Adrenal gland (tissue), 12 donors: ENCODE measurements around the gene ZFYVE21. TPM values are rescaled to one million over a fixed set of nuclear protein-coding genes. Genes with fewer than 3 reads are reported as not detected.
A peak's percentile ranks its signal among the peaks of the same experiment; 100 is the strongest.

Experiments
- DNase-seq, 7 donors: peaks; one replicate each; pipeline ENCODE4 v3.0.0-alpha.2; 2019 to 2020
- H3K27ac ChIP-seq, 5 donors: fragments of 200-600 bp; sonication (generic) in 4 of 5; 1 replicate in 3 of 5; 2 replicates in 2 of 5; pipeline versions ENCODE4 v1.5.1 to v1.8.0; 2016 to 2020; ENCODE audit warnings: mild to moderate bottlenecking in 1 of 5
- H3K27me3 ChIP-seq: fragments of 200-600 bp; 2 replicates; pipeline ENCODE4 v1.8.0; 2021
- H3K36me3 ChIP-seq, 2 donors: fragments of 200-600 bp; replicated peaks in 1 of 2; 1 replicate in 1 of 2; 2 replicates in 1 of 2; pipeline versions ENCODE4 v1.5.1 to v1.8.0; 2018 to 2022
- H3K4me1 ChIP-seq, 2 donors: fragments of 200-600 bp; replicated peaks in 1 of 2; 1 replicate in 1 of 2; 2 replicates in 1 of 2; pipeline versions ENCODE4 v1.5.1 to v1.8.0; 2018 to 2021
- H3K4me3 ChIP-seq, 4 donors: fragments of 200-600 bp; sonication (generic) in 3 of 4; one replicate each; pipeline ENCODE4 v1.5.1; 2016 to 2018
- H3K9me3 ChIP-seq, 3 donors: fragments of 200-600 bp; sonication (generic) in 1 of 3; replicated peaks in 1 of 3; 1 replicate in 2 of 3; 2 replicates in 1 of 3; pipeline versions ENCODE4 v1.5.1 to v1.8.0; 2016 to 2021
- POLR2A ChIP-seq, 2 donors: fragments of 450-650 bp; IDR thresholded peaks; one replicate each; pipeline ENCODE4 v1.6.1; 2017; ENCODE audit warnings: antibody characterized with exemption in 2 of 2, mild to moderate bottlenecking in 2 of 2, moderate library complexity in 1 of 2
- WGBS, 4 donors: extraction: QIAGEN DNeasy Blood & Tissue Kit in 2 of 4; methylation state at CpG; one replicate each; pipeline versions ENCODE4 v1.1.5 to v1.1.7; 2013 to 2017; 5-methylcytosine and 5-hydroxymethylcytosine counted together
- intact Hi-C, 2 donors: fragments of 100-400 bp; cut with DNase I; formaldehyde crosslinking; loops; one replicate each; pipeline versions ENCODE4 v1.14.1 to v1.15.0; 2022 to 2023
- polyA plus RNA-seq, 3 donors: library from polyadenylated mRNA; stranded (reverse); fragments of 200-250 nt in 2 of 3; fragments of 350-450 nt in 1 of 3; fragmentation: Illumina TruSeq in 1 of 3; extraction: RNeasy Lipid Tissue Mini Kit (QIAGEN cat#74804) in 1 of 3; gene quantifications; one replicate each; pipeline ENCODE4 v1.2.3, GENCODE V29; 2013 to 2014
- total RNA-seq, 9 donors: library from RNA; depleted of rRNA in 4 of 9; stranded (reverse); fragments of >200 nt in 4 of 9; fragments of 120-200 nt in 1 of 9; fragmentation: NEBNext Ultra II Directional in 1 of 9; extraction: Animal tissue kit (Norgen Biotek cat#: 25700) in 1 of 9; gene quantifications; one replicate each; pipeline versions ENCODE4 v1.1.0 to v1.2.4, GENCODE V29; 2013 to 2023
- TF ChIP-seq, protein P1 (sequence below), 6 experiments: fragments of 450-650 bp in 4 of 6; fragments of 200-600 bp in 2 of 6; sonication (generic) in 1 of 6; IDR thresholded peaks; 1 replicate in 5 of 6; 2 replicates in 1 of 6; pipeline versions ENCODE4 v1.5.1 to v1.8.0; 2016 to 2021; ENCODE audit warnings: antibody characterized with exemption in 6 of 6, mild to moderate bottlenecking in 2 of 6, moderate library complexity in 1 of 6
- donor health status: healthy with polysubstance abuse.
- donor health status: Bipolar disorder and iron deficiency.
- donor health status: DM: yes; HTN: yes; CAD: no.
- donor health status: DM: no; HTN: no; CAD: no.
- donor health status: DM: no; HTN: no; CAD: no.
- donor health status: DM: yes; HTN: yes; CAD: no.

The ZFYVE21 gene
- total and polyA plus RNA-seq, 12 donors, result 20.9 to 71.4 (median 41.2) TPM

DNA sequence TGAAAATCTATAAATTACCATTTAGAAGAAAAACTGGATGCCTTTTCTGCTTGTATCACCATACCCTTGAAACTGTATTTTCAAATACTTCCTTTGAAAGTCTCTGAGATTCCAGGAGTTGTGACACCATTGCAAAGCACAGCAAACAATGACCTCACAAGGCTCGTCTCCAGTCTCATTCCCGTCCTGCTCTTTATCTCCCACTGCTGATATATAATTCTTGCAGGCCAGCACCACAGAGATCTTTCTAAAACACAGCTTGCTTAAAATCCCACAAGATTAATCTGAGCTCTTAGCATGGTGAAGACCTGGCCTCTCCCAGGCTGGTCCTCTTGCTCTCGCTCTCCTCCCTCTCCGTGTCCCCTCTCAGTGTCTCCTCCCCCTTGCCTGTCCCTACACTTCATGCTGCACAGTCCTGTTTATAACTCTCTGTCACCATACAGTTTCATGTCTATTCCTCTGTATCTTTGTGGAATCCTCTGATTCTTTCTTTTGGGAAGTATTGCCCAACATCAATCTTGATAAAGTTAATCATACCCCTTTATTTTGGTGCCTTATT, 51.8 kb downstream of the ZFYVE21 start:
- peak in 1 of 7 donors; percentile 13 for DNase-seq
- TF ChIP-seq, protein P1, sequence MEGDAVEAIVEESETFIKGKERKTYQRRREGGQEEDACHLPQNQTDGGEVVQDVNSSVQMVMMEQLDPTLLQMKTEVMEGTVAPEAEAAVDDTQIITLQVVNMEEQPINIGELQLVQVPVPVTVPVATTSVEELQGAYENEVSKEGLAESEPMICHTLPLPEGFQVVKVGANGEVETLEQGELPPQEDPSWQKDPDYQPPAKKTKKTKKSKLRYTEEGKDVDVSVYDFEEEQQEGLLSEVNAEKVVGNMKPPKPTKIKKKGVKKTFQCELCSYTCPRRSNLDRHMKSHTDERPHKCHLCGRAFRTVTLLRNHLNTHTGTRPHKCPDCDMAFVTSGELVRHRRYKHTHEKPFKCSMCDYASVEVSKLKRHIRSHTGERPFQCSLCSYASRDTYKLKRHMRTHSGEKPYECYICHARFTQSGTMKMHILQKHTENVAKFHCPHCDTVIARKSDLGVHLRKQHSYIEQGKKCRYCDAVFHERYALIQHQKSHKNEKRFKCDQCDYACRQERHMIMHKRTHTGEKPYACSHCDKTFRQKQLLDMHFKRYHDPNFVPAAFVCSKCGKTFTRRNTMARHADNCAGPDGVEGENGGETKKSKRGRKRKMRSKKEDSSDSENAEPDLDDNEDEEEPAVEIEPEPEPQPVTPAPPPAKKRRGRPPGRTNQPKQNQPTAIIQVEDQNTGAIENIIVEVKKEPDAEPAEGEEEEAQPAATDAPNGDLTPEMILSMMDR (IDR thresholded peaks at IDR 0.05), result no peak
- no peak for TF ChIP-seq POLR2A (IDR thresholded peaks at IDR 0.05)
- intact Hi-C loops, result no loop called here
- H3K9me3 ChIP-seq, result no peaks in the 10 kb centered on the region
- no peak overlapping the region for H3K4me3 ChIP-seq
- H3K36me3 ChIP-seq, result no peaks in the 10 kb centered on the region
- no peak overlapping the region for H3K27ac ChIP-seq
- no peaks in the 10 kb centered on the region for H3K4me1 ChIP-seq
- no peaks in the 10 kb centered on the region for H3K27me3 ChIP-seq
- 73 to 83% (median 77%) methylated on average over 4 of the region's 4 CpGs for WGBS, 4 donors

DNA sequence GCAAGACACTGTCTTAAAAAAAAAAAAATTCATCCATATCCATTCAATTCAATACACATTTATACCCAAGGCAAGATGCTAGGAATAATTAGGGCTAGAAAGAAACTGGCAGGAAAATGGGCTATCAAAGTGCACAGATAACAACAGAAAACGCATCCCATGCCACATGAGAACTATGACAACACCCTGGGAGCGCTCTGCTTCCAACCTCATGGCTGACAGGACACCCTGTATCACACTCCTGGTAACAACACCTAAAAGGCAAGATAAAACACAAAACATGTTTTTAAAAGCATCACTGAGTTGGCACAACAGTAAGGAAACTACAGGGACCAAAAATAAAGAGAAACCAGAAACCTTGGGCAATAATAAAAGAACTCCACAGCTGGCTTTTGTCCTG, 54.9 kb downstream of the ZFYVE21 start:
- WGBS, 4 donors, result 89 to 100% (median 91%) methylated on average over 2 of the region's 2 CpGs
- no peaks in the 10 kb centered on the region for H3K36me3 ChIP-seq
- no peak overlapping the region for H3K4me3 ChIP-seq
- no peak overlapping the region for H3K27ac ChIP-seq
- no peaks in the 10 kb centered on the region for H3K9me3 ChIP-seq
- intact Hi-C loops, result no loop called here
- H3K4me1 ChIP-seq, result no peaks in the 10 kb centered on the region
- DNase-seq, result no peak
- no peaks in the 10 kb centered on the region for H3K27me3 ChIP-seq
- no peak for TF ChIP-seq POLR2A (IDR thresholded peaks at IDR 0.05)
- TF ChIP-seq, protein P1 (IDR thresholded peaks at IDR 0.05), result no peak

DNA sequence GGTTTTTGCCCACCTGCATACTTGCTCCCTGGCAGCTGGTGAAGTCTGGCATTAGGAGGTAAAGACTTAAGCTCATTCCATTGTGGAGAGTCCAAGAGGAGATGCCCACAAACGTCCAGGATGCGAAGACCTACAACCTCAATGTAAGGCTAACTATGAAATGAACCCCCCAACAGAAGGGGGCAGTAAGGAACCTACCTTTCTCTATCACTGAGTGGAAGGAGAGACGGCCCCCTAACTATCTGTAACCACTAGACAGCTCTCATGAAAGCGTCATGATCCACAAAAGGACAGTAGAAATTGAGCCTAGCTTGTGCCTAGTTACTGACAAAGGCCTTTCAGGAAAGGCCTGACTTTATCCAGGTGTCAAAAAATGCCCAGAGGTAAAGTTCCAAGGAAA, 55.3 kb downstream of the ZFYVE21 start:
- H3K27me3 ChIP-seq, result no peaks in the 10 kb centered on the region
- no peaks in the 10 kb centered on the region for H3K4me1 ChIP-seq
- no peak for DNase-seq
- no peaks in the 10 kb centered on the region for H3K9me3 ChIP-seq
- no peak overlapping the region for H3K4me3 ChIP-seq
- TF ChIP-seq POLR2A (IDR thresholded peaks at IDR 0.05), result no peak
- TF ChIP-seq, protein P1 (IDR thresholded peaks at IDR 0.05), result no peak
- intact Hi-C loops, result no loop called here
- H3K36me3 ChIP-seq, result no peaks in the 10 kb centered on the region
- WGBS, 4 donors, result 73 to 95% (median 89%) methylated on average over 4 of the region's 4 CpGs
- no peak overlapping the region for H3K27ac ChIP-seq

DNA sequence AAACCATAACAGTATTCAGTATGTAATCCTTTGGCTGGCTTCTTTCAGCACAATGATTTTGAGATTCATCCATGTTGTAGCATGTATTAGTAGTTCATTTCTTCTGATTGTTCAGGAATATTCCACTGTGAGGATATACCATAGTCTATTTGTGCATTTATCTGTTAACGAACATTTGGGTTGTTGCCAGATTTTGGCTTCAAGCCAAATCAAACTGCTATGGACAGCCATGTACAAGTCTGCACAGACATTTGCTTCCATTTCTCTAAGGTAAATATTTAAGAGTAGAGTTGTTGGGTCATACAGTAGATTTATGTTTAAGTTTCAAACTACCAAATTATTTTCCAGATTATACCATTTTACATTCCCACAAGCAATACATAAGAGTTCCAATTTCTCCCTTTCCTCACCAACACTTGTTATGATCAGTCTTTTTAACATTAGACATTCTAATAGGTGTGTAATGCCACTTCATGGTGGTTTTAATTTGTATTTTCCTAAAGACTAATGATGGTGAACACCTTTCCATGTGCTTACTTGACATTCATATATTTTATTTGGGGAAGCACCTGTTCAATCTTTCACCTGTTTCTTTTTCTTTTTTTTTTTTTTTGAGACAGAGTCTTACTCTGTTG, 56.6 kb downstream of the ZFYVE21 start:
- Histone ChIP-seq H3K4me3 (no peak overlapping the region), H3K27me3 (no peaks in the 10 kb centered on the region), H3K4me1 (no peaks in the 10 kb centered on the region), H3K9me3 (no peaks in the 10 kb centered on the region), H3K27ac (no peak overlapping the region), H3K36me3 (no peaks in the 10 kb centered on the region)
- 65 to 81% (median 77%) methylated on average over 1 of the region's 1 CpG for WGBS, 4 donors
- intact Hi-C loops, result no loop called here
- no peak for DNase-seq
- TF ChIP-seq, protein P1 (IDR thresholded peaks at IDR 0.05), result no peak
- no peak for TF ChIP-seq POLR2A (IDR thresholded peaks at IDR 0.05)
